Lower leg skin (tissue), 3 donors: ENCODE data around the gene SH3BP2.

Experiments
- POLR2A ChIP-seq, 2 donors: fragments of 450-650 bp; IDR thresholded peaks; one replicate each; pipeline ENCODE4 v1.6.1; 2016 to 2017; ENCODE audit warnings: antibody characterized with exemption in 2 of 2, mild to moderate bottlenecking in 1 of 2, moderate library complexity in 1 of 2
- TF ChIP-seq, protein P1 (sequence below), 3 donors: fragments of 450-650 bp; IDR thresholded peaks; one replicate each; pipeline ENCODE4 v1.5.1; 2016; ENCODE audit warnings: antibody characterized with exemption in 3 of 3, mild to moderate bottlenecking in 3 of 3, moderate library complexity in 2 of 3

DNA sequence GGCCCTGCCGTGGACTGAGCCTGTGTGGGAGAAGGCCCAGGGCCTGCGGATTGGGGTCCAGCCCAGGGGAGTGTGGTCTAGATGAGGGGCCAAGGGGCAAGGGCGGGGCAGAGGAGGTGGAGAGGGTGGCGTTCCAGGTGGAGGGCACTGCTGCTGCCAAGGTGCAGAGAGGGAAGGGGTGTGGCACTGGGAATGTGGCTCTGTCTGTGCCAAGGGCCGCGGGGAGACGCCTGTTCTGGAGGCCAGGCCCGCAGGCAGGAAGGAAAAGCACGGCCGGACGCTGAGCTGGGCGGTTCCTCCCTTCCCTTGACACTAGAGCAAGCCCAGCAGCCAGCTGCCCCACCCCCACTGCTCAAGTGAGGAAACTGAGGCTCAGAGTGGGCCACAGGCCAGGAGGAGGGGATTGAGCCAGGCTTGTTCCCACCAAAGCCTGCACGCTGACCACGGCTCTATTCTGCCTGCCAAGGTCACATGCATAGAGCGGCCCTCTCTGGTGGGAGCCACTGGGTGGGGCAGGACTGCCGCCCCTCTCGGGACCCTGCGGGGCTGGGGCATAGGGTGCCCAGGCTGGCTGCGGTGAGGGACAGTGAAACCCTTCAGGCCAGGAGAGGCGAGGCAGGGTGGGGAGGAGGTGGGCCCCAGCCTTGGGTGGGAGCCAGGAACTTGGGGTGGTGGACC lies 13.0 kb downstream of the SH3BP2 start:
- TF ChIP-seq, protein P1, sequence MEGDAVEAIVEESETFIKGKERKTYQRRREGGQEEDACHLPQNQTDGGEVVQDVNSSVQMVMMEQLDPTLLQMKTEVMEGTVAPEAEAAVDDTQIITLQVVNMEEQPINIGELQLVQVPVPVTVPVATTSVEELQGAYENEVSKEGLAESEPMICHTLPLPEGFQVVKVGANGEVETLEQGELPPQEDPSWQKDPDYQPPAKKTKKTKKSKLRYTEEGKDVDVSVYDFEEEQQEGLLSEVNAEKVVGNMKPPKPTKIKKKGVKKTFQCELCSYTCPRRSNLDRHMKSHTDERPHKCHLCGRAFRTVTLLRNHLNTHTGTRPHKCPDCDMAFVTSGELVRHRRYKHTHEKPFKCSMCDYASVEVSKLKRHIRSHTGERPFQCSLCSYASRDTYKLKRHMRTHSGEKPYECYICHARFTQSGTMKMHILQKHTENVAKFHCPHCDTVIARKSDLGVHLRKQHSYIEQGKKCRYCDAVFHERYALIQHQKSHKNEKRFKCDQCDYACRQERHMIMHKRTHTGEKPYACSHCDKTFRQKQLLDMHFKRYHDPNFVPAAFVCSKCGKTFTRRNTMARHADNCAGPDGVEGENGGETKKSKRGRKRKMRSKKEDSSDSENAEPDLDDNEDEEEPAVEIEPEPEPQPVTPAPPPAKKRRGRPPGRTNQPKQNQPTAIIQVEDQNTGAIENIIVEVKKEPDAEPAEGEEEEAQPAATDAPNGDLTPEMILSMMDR (IDR thresholded peaks at IDR 0.05), result no peak
- TF ChIP-seq POLR2A (IDR thresholded peaks at IDR 0.05), result no peak
